B cell (primary cell): ENCODE results near the gene RCAN1.

ENCODE experiments used
- CTCF ChIP-seq: fragments of 200-600 bp; IDR thresholded peaks from one replicate; pipeline ENCODE4 v1.8.0; 2022; ENCODE audit warnings: antibody characterized with exemption, mild to moderate bottlenecking
- EZH2 ChIP-seq: IDR thresholded peaks from 2 replicates; pipeline ENCODE4 v1.6.1; 2012; ENCODE audit warnings: borderline replicate concordance, low read depth, mild to moderate bottlenecking, moderate library complexity, low read length; ENCODE audit not compliant: insufficient read depth, poor library complexity, severe bottlenecking

DNA sequence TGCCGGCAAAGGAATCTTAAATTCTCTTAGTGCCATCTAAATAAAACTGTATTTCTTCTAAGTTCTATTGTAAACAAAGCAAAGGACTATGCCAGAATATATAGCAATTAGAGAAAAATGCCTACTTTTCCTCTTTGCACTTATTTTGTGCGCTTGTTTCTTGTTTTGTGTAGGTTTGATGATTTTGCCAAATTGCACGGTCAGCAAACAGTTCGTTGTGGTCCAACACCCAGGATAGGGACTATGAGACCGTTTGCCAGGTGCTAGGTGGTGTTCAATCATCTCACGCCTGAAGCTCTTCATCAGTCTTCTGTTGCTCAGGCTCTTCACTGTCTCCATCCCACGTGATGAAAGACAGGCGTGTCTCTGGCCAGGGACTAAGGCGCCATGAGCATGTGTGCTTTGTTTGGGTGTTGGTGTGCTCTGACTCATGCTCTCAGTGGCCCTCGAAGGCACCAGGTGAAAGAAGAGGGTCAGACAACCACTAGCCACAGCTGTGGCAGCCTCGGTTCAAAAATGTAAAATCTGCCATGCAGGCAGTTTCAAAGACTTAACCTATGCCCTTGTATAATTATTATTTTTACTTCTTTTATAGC, 66.0 kb downstream of the RCAN1 start:
- TF ChIP-seq CTCF, result no peak
- TF ChIP-seq EZH2, result no peak
